Measurements from ENCODE around the gene IGFBP4. TPM values are rescaled to one million over a fixed set of nuclear protein-coding genes. Genes with fewer than 3 reads are reported as not detected.
A peak's percentile ranks its signal among the peaks of the same experiment; 100 is the strongest.

The IGFBP4 gene
- polyA plus RNA-seq, 2 donors = 34.1 to 80.6 TPM

DNA sequence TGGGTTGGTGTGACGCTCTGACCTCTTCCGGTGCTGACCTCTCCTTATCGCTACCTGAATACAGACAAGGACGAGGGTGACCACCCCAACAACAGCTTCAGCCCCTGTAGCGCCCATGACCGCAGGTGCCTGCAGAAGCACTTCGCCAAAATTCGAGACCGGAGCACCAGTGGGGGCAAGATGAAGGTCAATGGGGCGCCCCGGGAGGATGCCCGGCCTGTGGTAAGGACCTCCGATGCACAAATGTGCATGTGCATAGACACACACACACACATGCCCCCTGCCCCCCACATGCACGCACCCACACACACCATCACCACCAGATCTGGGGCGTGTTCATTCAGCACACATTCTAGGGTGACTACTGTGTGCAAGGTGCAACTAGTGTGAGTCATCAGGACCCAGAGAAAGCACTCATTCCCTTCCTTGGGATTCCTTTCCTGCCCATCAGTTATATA, 9.7 kb downstream of the IGFBP4 start:
- H3K36me3 ChIP-seq (ENCODE audit: control insufficient read depth in 2 of 2, insufficient read depth in 2 of 2, low read length in 1 of 2) = peaks cover 0 to 27% of the 10 kb centered on the region in 2 donors
- 81 to 82% methylated on average over 15 of the region's 15 CpGs for WGBS, 2 donors
- no peak overlapping the region for H3K4me3 ChIP-seq (ENCODE audit: low read depth in 1 of 2, low read length in 2 of 2)

DNA sequence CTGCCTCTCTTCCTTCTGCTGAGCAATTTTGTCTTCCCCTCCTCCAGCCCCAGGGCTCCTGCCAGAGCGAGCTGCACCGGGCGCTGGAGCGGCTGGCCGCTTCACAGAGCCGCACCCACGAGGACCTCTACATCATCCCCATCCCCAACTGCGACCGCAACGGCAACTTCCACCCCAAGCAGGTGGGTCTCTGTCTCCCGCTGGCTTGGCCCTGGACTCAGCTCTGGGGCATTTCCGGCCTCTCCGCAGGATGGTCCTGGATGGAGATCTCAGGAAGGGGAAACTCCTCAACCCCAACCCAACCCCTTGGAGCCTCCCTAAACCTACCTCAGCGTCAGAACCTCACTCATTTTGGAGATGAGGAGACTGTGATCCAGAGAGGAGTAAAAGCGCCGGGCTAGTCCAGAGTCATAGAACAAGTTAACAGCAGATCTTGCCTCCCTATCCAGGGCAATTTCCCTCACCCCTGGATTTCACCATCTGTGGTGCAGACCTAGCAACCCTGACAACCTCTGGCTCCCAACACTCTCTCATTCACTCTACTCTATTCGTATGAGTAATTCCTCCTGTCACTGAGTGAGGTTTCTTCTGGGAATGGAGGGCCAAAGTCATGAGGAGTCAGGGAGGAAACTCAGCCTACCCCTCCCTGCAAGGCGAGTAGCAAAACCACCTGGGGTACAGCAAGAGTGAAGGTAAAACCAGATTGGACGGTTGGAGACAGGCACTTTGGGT, 10.8 kb downstream of the IGFBP4 start:
- peaks cover 0 to 27% of the 10 kb centered on the region in 2 donors for H3K36me3 ChIP-seq (ENCODE audit: control insufficient read depth in 2 of 2, insufficient read depth in 2 of 2, low read length in 1 of 2)
- peaks cover 2 to 10% of the 10 kb centered on the region in 2 donors for H3K4me1 ChIP-seq (ENCODE audit: control insufficient read depth in 2 of 2, insufficient read depth in 2 of 2, low read length in 1 of 2)
- H3K27me3 ChIP-seq (ENCODE audit: control insufficient read depth in 1 of 2, insufficient read depth in 2 of 2, low read length in 2 of 2) = no peaks in the 10 kb centered on the region
- H3K27ac ChIP-seq (ENCODE audit: low read depth in 2 of 2, low read length in 1 of 2) = no peak overlapping the region
- WGBS, 2 donors = 86% methylated on average over 19 of the region's 19 CpGs
- H3K9me3 ChIP-seq (ENCODE audit: control insufficient read depth in 2 of 2, insufficient read depth in 1 of 2, low read depth in 1 of 2, low read length in 1 of 2) = no peaks in the 10 kb centered on the region
- no peak overlapping the region for H3K4me3 ChIP-seq (ENCODE audit: low read depth in 1 of 2, low read length in 2 of 2)

More for the DNA sequence above, 9.7 kb downstream of the IGFBP4 start:
- no peaks in the 10 kb centered on the region for H3K9me3 ChIP-seq (ENCODE audit: control insufficient read depth in 2 of 2, insufficient read depth in 1 of 2, low read depth in 1 of 2, low read length in 1 of 2)
- peaks cover 2 to 21% of the 10 kb centered on the region in 2 donors for H3K4me1 ChIP-seq (ENCODE audit: control insufficient read depth in 2 of 2, insufficient read depth in 2 of 2, low read length in 1 of 2)
- H3K27ac ChIP-seq (ENCODE audit: low read depth in 2 of 2, low read length in 1 of 2) = peak overlapping the region; percentile 44 to 59
- H3K27me3 ChIP-seq (ENCODE audit: control insufficient read depth in 1 of 2, insufficient read depth in 2 of 2, low read length in 2 of 2) = no peaks in the 10 kb centered on the region

DNA sequence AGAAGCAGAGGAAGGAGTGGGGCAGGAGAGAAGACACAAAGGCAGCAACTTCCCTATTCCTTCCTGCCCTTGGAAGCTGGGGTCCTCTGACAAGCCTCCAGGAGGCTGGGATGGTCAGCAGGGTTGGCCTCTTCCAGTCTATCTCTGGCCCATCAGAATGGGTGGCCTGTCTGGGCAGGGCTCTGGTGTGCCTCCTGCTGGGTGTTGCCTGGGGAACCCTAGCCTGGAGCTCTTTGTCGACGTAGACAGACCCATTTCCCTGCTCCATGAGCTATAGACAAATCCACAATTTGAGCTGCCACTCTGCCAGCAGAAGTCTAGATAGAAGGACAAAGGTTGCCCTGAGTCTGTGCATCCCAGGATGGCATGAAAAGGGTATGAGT, 11.4 kb downstream of the IGFBP4 start:
- Histone ChIP-seq H3K4me1 (ENCODE audit: control insufficient read depth in 2 of 2, insufficient read depth in 2 of 2, low read length in 1 of 2) (peaks cover 2 to 9% of the 10 kb centered on the region in 2 donors), H3K36me3 (ENCODE audit: control insufficient read depth in 2 of 2, insufficient read depth in 2 of 2, low read length in 1 of 2) (peaks cover 0 to 27% of the 10 kb centered on the region in 2 donors), H3K27me3 (ENCODE audit: control insufficient read depth in 1 of 2, insufficient read depth in 2 of 2, low read length in 2 of 2) (no peaks in the 10 kb centered on the region), H3K4me3 (ENCODE audit: low read depth in 1 of 2, low read length in 2 of 2) (no peak overlapping the region), H3K9me3 (ENCODE audit: control insufficient read depth in 2 of 2, insufficient read depth in 1 of 2, low read depth in 1 of 2, low read length in 1 of 2) (no peaks in the 10 kb centered on the region), H3K27ac (ENCODE audit: low read depth in 2 of 2, low read length in 1 of 2) (no peak overlapping the region)
- 55 to 62% methylated on average over 2 of the region's 2 CpGs for WGBS, 2 donors

DNA sequence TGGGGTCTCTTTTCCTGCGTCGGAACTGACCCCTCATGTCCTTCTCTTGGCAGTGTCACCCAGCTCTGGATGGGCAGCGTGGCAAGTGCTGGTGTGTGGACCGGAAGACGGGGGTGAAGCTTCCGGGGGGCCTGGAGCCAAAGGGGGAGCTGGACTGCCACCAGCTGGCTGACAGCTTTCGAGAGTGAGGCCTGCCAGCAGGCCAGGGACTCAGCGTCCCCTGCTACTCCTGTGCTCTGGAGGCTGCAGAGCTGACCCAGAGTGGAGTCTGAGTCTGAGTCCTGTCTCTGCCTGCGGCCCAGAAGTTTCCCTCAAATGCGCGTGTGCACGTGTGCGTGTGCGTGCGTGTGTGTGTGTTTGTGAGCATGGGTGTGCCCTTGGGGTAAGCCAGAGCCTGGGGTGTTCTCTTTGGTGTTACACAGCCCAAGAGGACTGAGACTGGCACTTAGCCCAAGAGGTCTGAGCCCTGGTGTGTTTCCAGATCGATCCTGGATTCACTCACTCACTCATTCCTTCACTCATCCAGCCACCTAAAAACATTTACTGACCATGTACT, 13.2 kb downstream of the IGFBP4 start:
- WGBS, 2 donors = 67 to 70% methylated on average over 16 of the region's 16 CpGs
- no peaks in the 10 kb centered on the region for H3K27me3 ChIP-seq (ENCODE audit: control insufficient read depth in 1 of 2, insufficient read depth in 2 of 2, low read length in 2 of 2)
- H3K27ac ChIP-seq (ENCODE audit: low read depth in 2 of 2, low read length in 1 of 2) = peak overlapping the region; percentile 16 to 56
- no peaks in the 10 kb centered on the region for H3K9me3 ChIP-seq (ENCODE audit: control insufficient read depth in 2 of 2, insufficient read depth in 1 of 2, low read depth in 1 of 2, low read length in 1 of 2)
- H3K4me3 ChIP-seq (ENCODE audit: low read depth in 1 of 2, low read length in 2 of 2) = no peak overlapping the region
- peaks cover 5 to 12% of the 10 kb centered on the region in 2 donors for H3K4me1 ChIP-seq (ENCODE audit: control insufficient read depth in 2 of 2, insufficient read depth in 2 of 2, low read length in 1 of 2)
- peaks cover 0 to 27% of the 10 kb centered on the region in 2 donors for H3K36me3 ChIP-seq (ENCODE audit: control insufficient read depth in 2 of 2, insufficient read depth in 2 of 2, low read length in 1 of 2)

DNA sequence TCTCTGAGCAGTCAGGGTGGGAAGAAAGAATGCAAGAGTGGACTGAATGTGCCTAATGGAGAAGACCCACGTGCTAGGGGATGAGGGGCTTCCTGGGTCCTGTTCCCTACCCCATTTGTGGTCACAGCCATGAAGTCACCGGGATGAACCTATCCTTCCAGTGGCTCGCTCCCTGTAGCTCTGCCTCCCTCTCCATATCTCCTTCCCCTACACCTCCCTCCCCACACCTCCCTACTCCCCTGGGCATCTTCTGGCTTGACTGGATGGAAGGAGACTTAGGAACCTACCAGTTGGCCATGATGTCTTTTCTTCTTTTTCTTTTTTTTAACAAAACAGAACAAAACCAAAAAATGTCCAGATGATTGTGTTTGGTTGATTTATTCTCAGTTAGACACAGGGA, 14.1 kb downstream of the IGFBP4 start:
- peaks cover 0 to 24% of the 10 kb centered on the region in 2 donors for H3K36me3 ChIP-seq (ENCODE audit: control insufficient read depth in 2 of 2, insufficient read depth in 2 of 2, low read length in 1 of 2)
- 80 to 91% methylated on average over 3 of the region's 3 CpGs for WGBS, 2 donors
- H3K9me3 ChIP-seq (ENCODE audit: control insufficient read depth in 2 of 2, insufficient read depth in 1 of 2, low read depth in 1 of 2, low read length in 1 of 2) = no peaks in the 10 kb centered on the region
- peak overlapping the region in 1 of 2 donors; percentile 24 for H3K27ac ChIP-seq (ENCODE audit: low read depth in 2 of 2, low read length in 1 of 2)
- no peaks in the 10 kb centered on the region for H3K27me3 ChIP-seq (ENCODE audit: control insufficient read depth in 1 of 2, insufficient read depth in 2 of 2, low read length in 2 of 2)
- no peak overlapping the region for H3K4me3 ChIP-seq (ENCODE audit: low read depth in 1 of 2, low read length in 2 of 2)
- H3K4me1 ChIP-seq (ENCODE audit: control insufficient read depth in 2 of 2, insufficient read depth in 2 of 2, low read length in 1 of 2) = peaks cover 5 to 9% of the 10 kb centered on the region in 2 donors

DNA sequence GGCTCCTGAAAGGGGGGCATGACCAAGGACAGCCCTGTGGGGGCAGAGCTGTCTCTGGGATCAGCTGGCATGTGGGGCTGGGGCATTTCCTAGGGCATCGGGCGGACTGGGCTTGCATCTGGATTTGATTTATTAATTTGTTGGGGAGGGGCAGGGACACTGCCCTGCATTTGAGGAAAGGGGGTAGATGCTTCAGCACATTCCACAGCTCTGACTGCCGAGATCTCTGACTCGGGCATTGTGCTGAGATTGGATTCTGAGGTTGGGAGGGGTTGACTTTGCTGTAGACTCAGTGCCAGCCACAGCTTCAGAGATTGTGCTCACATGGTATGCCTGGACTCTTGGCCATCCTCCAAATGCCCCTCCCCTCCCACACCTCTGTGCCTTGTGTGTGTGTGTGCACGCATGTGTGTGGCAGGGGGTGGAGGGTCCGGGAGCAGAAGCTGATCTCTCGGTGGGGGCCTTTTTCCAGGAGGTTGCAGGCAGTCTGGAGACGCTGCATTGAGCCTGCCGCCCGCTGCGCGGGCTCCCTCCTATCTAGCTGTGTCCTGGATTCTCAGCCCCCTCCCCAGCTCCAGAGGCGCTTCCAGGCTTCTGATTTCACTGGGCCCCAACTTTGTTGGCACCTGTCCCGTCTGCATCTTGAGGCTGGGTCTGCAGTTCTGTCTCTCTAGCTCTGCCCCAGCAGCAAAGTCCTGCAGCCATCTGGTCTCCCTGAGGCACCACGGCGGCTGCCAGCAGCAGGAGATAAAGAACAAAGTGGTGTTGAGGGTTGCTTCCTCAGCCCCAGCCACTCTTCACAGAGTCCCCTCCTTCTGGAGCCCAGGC, 14.9 kb downstream of the IGFBP4 start:
- Histone ChIP-seq H3K27ac (ENCODE audit: low read depth in 2 of 2, low read length in 1 of 2) (peak overlapping the region; percentile 20 to 34), H3K4me3 (ENCODE audit: low read depth in 1 of 2, low read length in 2 of 2) (no peak overlapping the region), H3K4me1 (ENCODE audit: control insufficient read depth in 2 of 2, insufficient read depth in 2 of 2, low read length in 1 of 2) (peaks cover 3 to 9% of the 10 kb centered on the region in 2 donors), H3K9me3 (ENCODE audit: control insufficient read depth in 2 of 2, insufficient read depth in 1 of 2, low read depth in 1 of 2, low read length in 1 of 2) (no peaks in the 10 kb centered on the region), H3K36me3 (ENCODE audit: control insufficient read depth in 2 of 2, insufficient read depth in 2 of 2, low read length in 1 of 2) (peaks cover 0 to 18% of the 10 kb centered on the region in 2 donors), H3K27me3 (ENCODE audit: control insufficient read depth in 1 of 2, insufficient read depth in 2 of 2, low read length in 2 of 2) (no peaks in the 10 kb centered on the region)
- WGBS, 2 donors = 43 to 52% methylated on average over 16 of the region's 16 CpGs

DNA sequence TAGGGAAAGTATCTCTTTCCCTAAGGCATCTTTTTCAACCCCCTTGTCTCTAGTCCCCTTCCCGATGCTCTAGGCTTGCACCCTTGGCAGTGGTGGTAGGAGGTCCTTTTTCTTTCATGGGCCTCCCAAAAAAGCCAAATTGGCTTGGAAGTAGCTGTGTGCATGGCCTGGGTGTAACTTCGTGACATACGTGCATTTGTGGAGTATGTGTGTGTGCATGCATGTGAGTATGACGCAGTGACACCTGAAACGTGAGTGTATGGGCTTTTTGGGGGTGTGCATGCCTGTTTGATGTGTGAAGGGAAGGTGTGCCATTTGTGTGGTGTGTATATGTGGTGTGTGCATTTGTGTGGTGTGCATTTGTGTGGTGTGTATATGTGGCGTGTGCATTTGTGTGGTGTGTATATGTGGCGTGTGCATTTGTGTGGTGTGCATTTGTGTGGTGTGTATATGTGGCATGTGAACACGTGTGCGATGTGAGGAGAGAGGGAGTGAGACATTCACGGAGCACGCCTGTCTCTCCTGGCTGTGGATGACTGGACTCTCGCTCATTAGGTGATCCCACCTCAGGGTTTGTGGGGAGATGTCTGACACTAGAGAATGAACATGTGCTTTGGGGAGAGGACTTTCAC, 15.7 kb downstream of the IGFBP4 start:
- no peak overlapping the region for H3K4me3 ChIP-seq (ENCODE audit: low read depth in 1 of 2, low read length in 2 of 2)
- no peaks in the 10 kb centered on the region for H3K9me3 ChIP-seq (ENCODE audit: control insufficient read depth in 2 of 2, insufficient read depth in 1 of 2, low read depth in 1 of 2, low read length in 1 of 2)
- 79 to 82% methylated on average over 12 of the region's 12 CpGs for WGBS, 2 donors
- H3K4me1 ChIP-seq (ENCODE audit: control insufficient read depth in 2 of 2, insufficient read depth in 2 of 2, low read length in 1 of 2) = peaks cover 3 to 9% of the 10 kb centered on the region in 2 donors
- H3K36me3 ChIP-seq (ENCODE audit: control insufficient read depth in 2 of 2, insufficient read depth in 2 of 2, low read length in 1 of 2) = peaks cover 0 to 13% of the 10 kb centered on the region in 2 donors
- no peak overlapping the region for H3K27ac ChIP-seq (ENCODE audit: low read depth in 2 of 2, low read length in 1 of 2)
- H3K27me3 ChIP-seq (ENCODE audit: control insufficient read depth in 1 of 2, insufficient read depth in 2 of 2, low read length in 2 of 2) = no peaks in the 10 kb centered on the region

DNA sequence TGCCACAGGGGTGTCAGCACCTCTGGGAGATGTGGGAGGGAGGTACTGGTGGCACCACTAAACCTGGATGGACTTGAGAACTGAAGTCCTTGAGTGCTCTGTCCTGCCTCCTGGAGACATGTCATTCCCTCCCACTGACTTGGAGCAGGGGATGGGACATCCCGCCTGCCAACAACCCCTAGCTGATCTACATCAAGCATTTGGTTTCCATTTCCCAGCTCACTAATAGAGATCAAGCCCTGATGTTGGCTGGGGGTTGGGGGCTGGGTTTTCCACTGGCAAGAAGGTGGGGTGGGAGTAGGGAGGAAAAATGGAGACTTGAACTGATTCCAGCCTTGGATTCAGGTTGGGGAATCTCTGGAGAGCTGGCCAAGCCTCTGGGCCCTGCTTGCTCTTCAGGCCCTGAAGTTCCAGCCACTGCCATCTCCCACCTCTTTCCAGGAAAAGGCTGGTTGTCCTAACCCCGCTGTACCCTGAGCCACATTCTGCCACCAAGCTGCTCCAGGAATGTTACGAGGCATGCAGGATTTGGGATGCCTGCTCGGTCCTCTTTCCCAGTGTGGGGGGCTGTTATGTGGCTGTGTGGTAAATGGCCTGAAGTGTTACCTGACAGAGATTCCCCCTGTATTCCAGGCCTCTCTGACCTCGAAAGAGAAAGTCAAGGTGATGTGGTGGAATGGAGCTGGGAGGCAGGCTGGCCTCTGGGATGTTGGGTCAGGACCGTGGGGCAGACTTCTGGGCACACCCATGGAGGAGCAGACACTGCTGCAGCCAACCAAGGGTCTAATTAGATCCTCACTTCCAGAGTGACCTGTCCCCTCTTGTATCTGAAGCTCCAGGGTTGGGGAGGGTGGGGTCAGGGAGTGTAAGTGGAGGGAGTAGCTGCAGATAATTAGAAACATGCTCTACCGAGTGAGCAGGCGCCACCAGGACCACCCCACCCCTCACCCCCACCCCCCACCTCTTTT, 16.7 kb downstream of the IGFBP4 start:
- no peaks in the 10 kb centered on the region for H3K27me3 ChIP-seq (ENCODE audit: control insufficient read depth in 1 of 2, insufficient read depth in 2 of 2, low read length in 2 of 2)
- WGBS, 2 donors = 66 to 68% methylated on average over 8 of the region's 8 CpGs
- H3K4me1 ChIP-seq (ENCODE audit: control insufficient read depth in 2 of 2, insufficient read depth in 2 of 2, low read length in 1 of 2) = peaks cover 3 to 5% of the 10 kb centered on the region in 2 donors
- peak overlapping the region in 1 of 2 donors; percentile 35 for H3K27ac ChIP-seq (ENCODE audit: low read depth in 2 of 2, low read length in 1 of 2)
- peaks cover 0 to 5% of the 10 kb centered on the region in 2 donors for H3K36me3 ChIP-seq (ENCODE audit: control insufficient read depth in 2 of 2, insufficient read depth in 2 of 2, low read length in 1 of 2)
- no peaks in the 10 kb centered on the region for H3K9me3 ChIP-seq (ENCODE audit: control insufficient read depth in 2 of 2, insufficient read depth in 1 of 2, low read depth in 1 of 2, low read length in 1 of 2)
- no peak overlapping the region for H3K4me3 ChIP-seq (ENCODE audit: low read depth in 1 of 2, low read length in 2 of 2)
